ENCODE data around the gene DACH1. TPM values are rescaled to one million over a fixed set of nuclear protein-coding genes. Genes with fewer than 3 reads are reported as not detected.

The DACH1 gene
- total RNA-seq, 1 experiment from 2014 or later = 1.2 TPM

DNA sequence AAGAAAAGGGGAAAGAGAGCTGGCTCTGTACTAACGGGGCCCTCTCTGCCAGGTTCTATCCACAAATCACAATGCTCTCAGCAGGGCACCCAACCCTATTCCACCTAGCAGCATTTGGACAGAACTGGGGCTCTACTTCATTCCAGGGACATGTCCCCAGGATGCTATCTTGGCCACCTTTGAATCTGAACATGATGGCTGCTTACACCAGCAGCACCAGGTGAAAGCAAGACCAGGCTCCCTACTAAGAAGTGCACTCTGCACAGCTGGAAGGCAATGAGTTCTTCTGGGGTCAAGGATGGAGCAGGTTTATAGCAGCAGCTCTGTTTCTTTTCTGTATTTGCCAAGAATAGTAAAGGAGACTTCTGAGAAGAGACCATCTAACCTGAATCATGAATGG is 222.4 kb downstream of the DACH1 start:
- H3K27ac Mint-ChIP-seq (ENCODE audit: unreplicated experiment) = no peak overlapping the region
- peaks cover 5% of the 10 kb centered on the region for H3K4me1 Mint-ChIP-seq (ENCODE audit: low read depth, unreplicated experiment)
- Histone ChIP-seq H3K4me1 (peaks cover 16% of the 10 kb centered on the region), H3K27me3 (replicated peaks; ENCODE audit: control insufficient read depth, insufficient read depth, low read length) (no peaks in the 10 kb centered on the region), H3K4me3 (ENCODE audit: low read depth, low read length) (no peak overlapping the region), H3K36me3 (ENCODE audit: control insufficient read depth, insufficient read depth, low read length) (no peaks in the 10 kb centered on the region), H3K9me3 (no peaks in the 10 kb centered on the region; the same call in 1 of the 2 replicates)
- H3K36me3 Mint-ChIP-seq (ENCODE audit: insufficient read depth, unreplicated experiment) = no peaks in the 10 kb centered on the region
- no peak for DNase-seq
- BruUV-seq (replicated peaks) = no TSS peak
- no peak overlapping the region for H3K4me3 Mint-ChIP-seq (ENCODE audit: unreplicated experiment)
- H3K27me3 Mint-ChIP-seq (ENCODE audit: insufficient read depth, unreplicated experiment) = no peaks in the 10 kb centered on the region
- intact Hi-C loops (cut with micrococcal nuclease; ENCODE audit: unreplicated experiment) = no loop called here
- ChIA-PET POLR2A (no interaction called here), CTCF (no interaction called here)
- TF ChIP-seq, protein P1, sequence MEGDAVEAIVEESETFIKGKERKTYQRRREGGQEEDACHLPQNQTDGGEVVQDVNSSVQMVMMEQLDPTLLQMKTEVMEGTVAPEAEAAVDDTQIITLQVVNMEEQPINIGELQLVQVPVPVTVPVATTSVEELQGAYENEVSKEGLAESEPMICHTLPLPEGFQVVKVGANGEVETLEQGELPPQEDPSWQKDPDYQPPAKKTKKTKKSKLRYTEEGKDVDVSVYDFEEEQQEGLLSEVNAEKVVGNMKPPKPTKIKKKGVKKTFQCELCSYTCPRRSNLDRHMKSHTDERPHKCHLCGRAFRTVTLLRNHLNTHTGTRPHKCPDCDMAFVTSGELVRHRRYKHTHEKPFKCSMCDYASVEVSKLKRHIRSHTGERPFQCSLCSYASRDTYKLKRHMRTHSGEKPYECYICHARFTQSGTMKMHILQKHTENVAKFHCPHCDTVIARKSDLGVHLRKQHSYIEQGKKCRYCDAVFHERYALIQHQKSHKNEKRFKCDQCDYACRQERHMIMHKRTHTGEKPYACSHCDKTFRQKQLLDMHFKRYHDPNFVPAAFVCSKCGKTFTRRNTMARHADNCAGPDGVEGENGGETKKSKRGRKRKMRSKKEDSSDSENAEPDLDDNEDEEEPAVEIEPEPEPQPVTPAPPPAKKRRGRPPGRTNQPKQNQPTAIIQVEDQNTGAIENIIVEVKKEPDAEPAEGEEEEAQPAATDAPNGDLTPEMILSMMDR (IDR thresholded peaks at IDR 0.05; ENCODE audit: insufficient read depth in 1 of 2, low read depth in 1 of 2, low read length in 1 of 2, severe bottlenecking in 1 of 2, unreplicated experiment in 1 of 2) = no peak
- H3K9me3 Mint-ChIP-seq (ENCODE audit: unreplicated experiment) = no peaks in the 10 kb centered on the region

DNA sequence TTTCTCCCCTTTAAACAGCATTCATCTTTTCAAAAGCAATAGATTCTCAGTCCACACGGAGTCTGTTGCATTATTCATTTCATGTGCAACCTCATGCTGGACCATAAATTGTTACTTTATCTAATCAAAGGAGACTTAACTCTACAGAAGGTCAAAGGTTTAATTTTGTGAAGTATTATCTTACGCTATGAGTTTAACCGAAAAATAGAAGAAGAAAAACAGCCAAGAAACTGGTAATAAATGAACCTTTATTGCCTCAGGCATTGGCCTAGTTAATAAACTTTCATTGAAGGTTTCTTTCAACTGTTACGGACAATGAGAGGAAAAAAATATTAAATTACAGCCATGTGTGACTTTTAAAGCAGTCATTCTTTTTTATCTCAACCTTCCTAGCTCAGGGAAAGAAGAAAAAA is 223.6 kb downstream of the DACH1 start:
- peaks cover 5% of the 10 kb centered on the region for H3K4me1 Mint-ChIP-seq (ENCODE audit: low read depth, unreplicated experiment)
- H3K27me3 ChIP-seq (replicated peaks; ENCODE audit: control insufficient read depth, insufficient read depth, low read length) = no peaks in the 10 kb centered on the region
- intact Hi-C loops (cut with micrococcal nuclease; ENCODE audit: unreplicated experiment) = no loop called here
- no peaks in the 10 kb centered on the region for H3K36me3 ChIP-seq (ENCODE audit: control insufficient read depth, insufficient read depth, low read length)
- no TSS peak for BruUV-seq (replicated peaks)
- no peaks in the 10 kb centered on the region; the same call in 1 of the 2 replicates for H3K9me3 ChIP-seq
- H3K4me3 ChIP-seq (ENCODE audit: low read depth, low read length) = no peak overlapping the region
- H3K27ac Mint-ChIP-seq (ENCODE audit: unreplicated experiment) = peak overlapping the region; percentile 48
- POLR2A ChIA-PET = no interaction called here
- H3K4me1 ChIP-seq = peaks cover 16% of the 10 kb centered on the region
- no peaks in the 10 kb centered on the region for H3K36me3 Mint-ChIP-seq (ENCODE audit: insufficient read depth, unreplicated experiment)
- H3K4me3 Mint-ChIP-seq (ENCODE audit: unreplicated experiment) = peak overlapping the region; percentile 35
- peak in 1 of 2 experiments; percentile 8 for DNase-seq
- H3K27me3 Mint-ChIP-seq (ENCODE audit: insufficient read depth, unreplicated experiment) = no peaks in the 10 kb centered on the region
- TF ChIP-seq, protein P1 (IDR thresholded peaks at IDR 0.05; ENCODE audit: insufficient read depth in 1 of 2, low read depth in 1 of 2, low read length in 1 of 2, severe bottlenecking in 1 of 2, unreplicated experiment in 1 of 2) = no peak
- H3K9me3 Mint-ChIP-seq (ENCODE audit: unreplicated experiment) = no peaks in the 10 kb centered on the region
- CTCF ChIA-PET = no interaction called here

DNA sequence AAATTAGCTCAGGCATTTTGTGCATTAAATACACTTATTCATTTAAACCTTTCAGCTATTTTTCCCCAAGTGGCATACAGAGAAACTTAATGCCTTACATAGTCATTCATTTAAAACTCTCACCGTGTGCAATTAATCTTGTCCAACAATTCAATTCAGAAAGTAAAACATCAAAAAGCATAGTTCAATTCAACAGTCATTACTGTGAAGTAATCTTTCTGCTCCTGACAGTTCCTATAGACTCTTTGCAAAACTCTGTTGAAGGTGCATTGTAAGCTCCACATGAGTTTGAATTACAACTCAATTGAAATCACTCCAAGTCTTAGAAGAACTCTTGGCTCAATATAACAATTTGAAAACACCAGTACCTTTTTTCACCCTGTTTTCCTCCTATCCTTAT is 228.3 kb downstream of the DACH1 start:
- Histone ChIP-seq H3K4me1 (peaks cover 7% of the 10 kb centered on the region), H3K36me3 (ENCODE audit: control insufficient read depth, insufficient read depth, low read length) (no peaks in the 10 kb centered on the region), H3K27me3 (replicated peaks; ENCODE audit: control insufficient read depth, insufficient read depth, low read length) (no peaks in the 10 kb centered on the region), H3K9me3 (no peaks in the 10 kb centered on the region), H3K4me3 (ENCODE audit: low read depth, low read length) (no peak overlapping the region)
- H3K27ac Mint-ChIP-seq (ENCODE audit: unreplicated experiment) = no peak overlapping the region
- POLR2A ChIA-PET = no interaction called here
- CTCF ChIA-PET = no interaction called here
- H3K27me3 Mint-ChIP-seq (ENCODE audit: insufficient read depth, unreplicated experiment) = no peaks in the 10 kb centered on the region
- H3K4me1 Mint-ChIP-seq (ENCODE audit: low read depth, unreplicated experiment) = peaks cover 5% of the 10 kb centered on the region
- no TSS peak for BruUV-seq (replicated peaks)
- intact Hi-C loops (cut with micrococcal nuclease; ENCODE audit: unreplicated experiment) = no loop called here
- H3K9me3 Mint-ChIP-seq (ENCODE audit: unreplicated experiment) = no peaks in the 10 kb centered on the region
- TF ChIP-seq, protein P1 (IDR thresholded peaks at IDR 0.05; ENCODE audit: insufficient read depth in 1 of 2, low read depth in 1 of 2, low read length in 1 of 2, severe bottlenecking in 1 of 2, unreplicated experiment in 1 of 2) = no peak
- DNase-seq = no peak
- H3K36me3 Mint-ChIP-seq (ENCODE audit: insufficient read depth, unreplicated experiment) = no peaks in the 10 kb centered on the region
- H3K4me3 Mint-ChIP-seq (ENCODE audit: unreplicated experiment) = no peak overlapping the region

All from Caco-2 (cell line).